ENCODE results near the gene CDK5RAP2. TPM values are rescaled to one million over a fixed set of nuclear protein-coding genes. Genes with fewer than 3 reads are reported as not detected.

Gene CDK5RAP2
- total and polyA plus RNA-seq, 10 of the 15 experiments (the other 5 are each of a cell fraction or from before 2014, with no cell fraction given), result 16.2 to 53.5 (median 34.5) TPM

DNA sequence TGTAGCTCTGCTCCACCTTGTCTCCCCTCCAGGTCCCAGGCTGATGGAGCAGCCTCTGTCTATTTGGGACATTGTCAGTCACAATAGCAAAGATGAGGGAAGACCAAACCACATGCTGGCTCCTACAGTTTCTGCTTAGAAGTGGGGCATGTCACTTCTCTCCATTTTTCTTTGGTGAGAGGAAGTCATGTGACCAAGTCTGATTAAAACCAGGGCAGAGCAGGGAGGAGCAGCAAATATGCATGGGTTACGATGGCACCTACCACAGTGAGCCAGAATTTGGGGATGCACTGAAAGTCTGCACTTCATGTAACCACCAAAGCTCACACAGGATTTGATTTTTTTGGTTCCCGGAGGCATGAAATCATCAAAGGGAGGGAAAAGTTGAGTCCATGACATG, 234.6 kb downstream of the CDK5RAP2 start:
- no peaks in the 10 kb centered on the region for H3K27me3 ChIP-seq (replicated peaks in 1 of 2; ENCODE audit: control insufficient read depth in 2 of 2, insufficient read depth in 2 of 2, low read length in 1 of 2)
- WGBS (ENCODE audit: insufficient coverage, insufficient replicate concordance, low lambda C conversion rate, missing lambda C conversion rate), result 50% methylated on average over 2 of the region's 2 CpGs
- no peaks in the 10 kb centered on the region for H3K36me3 ChIP-seq (ENCODE audit: control insufficient read depth in 2 of 2, insufficient read depth in 2 of 2, low read length in 1 of 2)
- no peak overlapping the region for H3K4me3 ChIP-seq
- no peak for FAIRE-seq
- H3K9ac ChIP-seq (ENCODE audit: control insufficient read depth, insufficient read depth, low read length), result no peak overlapping the region
- ChIA-PET SMC1A (ENCODE audit: uncharacterized antibody, unreplicated experiment) (interaction anchor here (1.5 kb wide), 1 partner anchor 11 kb away, joined by 3 read pairs; no protein-coding TSS in a partner anchor), RAD21 (ENCODE audit: unreplicated experiment) (no interaction called here), CTCF (no interaction called here), POLR2A (no interaction called here)
- H2AFZ ChIP-seq (ENCODE audit: control insufficient read depth, low read depth, low read length), result no peak overlapping the region
- no TSS peak for BruUV-seq (replicated peaks)
- H4K20me1 ChIP-seq (ENCODE audit: control insufficient read depth, insufficient read depth), result no peaks in the 10 kb centered on the region
- H3K79me2 ChIP-seq (ENCODE audit: control insufficient read depth, insufficient read depth, low read length), result no peaks in the 10 kb centered on the region
- TF ChIP-seq NFIC (IDR thresholded peaks at IDR 0.05; ENCODE audit: low read depth, low read length), result no peak
- no peak for DNase-seq (ENCODE audit: low read depth, low spot score)
- H3K4me2 ChIP-seq (ENCODE audit: control insufficient read depth, insufficient read depth), result no peak overlapping the region
- H3K9me3 ChIP-seq (replicated peaks; ENCODE audit: control insufficient read depth, insufficient read depth, low read length), result no peaks in the 10 kb centered on the region
- no peak for ATAC-seq
- no peaks in the 10 kb centered on the region for H3K4me1 ChIP-seq (ENCODE audit: control insufficient read depth, insufficient read depth, low read length)
- in situ Hi-C loops (cut with MboI), result no loop called here
- H3K27ac ChIP-seq (ENCODE audit: control insufficient read depth, insufficient read depth), result no peak overlapping the region
- intact Hi-C loops (cut with micrococcal nuclease; ENCODE audit: unreplicated experiment), result loop anchor here (5.0 kb wide), 1 partner anchor 968 kb away; no protein-coding TSS in a partner anchor

DNA sequence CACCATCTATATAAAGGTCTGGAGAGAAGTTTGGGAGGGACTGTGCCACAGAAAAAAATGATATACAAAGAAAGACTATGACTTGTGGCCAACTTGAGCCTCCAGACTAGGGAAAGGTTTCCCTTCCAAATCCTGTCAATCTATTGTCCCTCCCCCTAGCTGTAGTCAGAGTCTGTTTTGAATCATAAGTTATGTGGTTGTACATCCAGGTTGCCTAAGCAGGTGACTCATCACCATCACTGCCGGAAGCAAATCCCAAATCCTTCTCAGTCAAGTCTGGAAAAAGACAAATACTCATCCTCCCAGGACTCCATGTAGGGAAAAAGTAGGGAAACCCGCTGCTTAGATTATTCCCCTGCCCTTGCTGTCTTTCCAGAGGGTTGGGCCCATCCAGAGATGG, 235.7 kb downstream of the CDK5RAP2 start:
- ChIA-PET RAD21 (ENCODE audit: unreplicated experiment) (no interaction called here), POLR2A (no interaction called here), SMC1A (ENCODE audit: uncharacterized antibody, unreplicated experiment) (interaction anchor here (1.5 kb wide), 1 partner anchor 12 kb away, joined by 3 read pairs; no protein-coding TSS in a partner anchor), CTCF (no interaction called here)
- FAIRE-seq (no peak), DNase-seq (ENCODE audit: low read depth, low spot score) (no peak), ATAC-seq (no peak)
- no peak overlapping the region for H3K27ac ChIP-seq (ENCODE audit: control insufficient read depth, insufficient read depth)
- H3K4me2 ChIP-seq (ENCODE audit: control insufficient read depth, insufficient read depth), result no peak overlapping the region
- intact Hi-C loops (cut with micrococcal nuclease; ENCODE audit: unreplicated experiment), result no loop called here
- in situ Hi-C loops (cut with MboI), result no loop called here
- WGBS (ENCODE audit: insufficient coverage, insufficient replicate concordance, low lambda C conversion rate, missing lambda C conversion rate), result 21% methylated on average over 2 of the region's 2 CpGs
- no peak overlapping the region for H3K4me3 ChIP-seq
- H2AFZ ChIP-seq (ENCODE audit: control insufficient read depth, low read depth, low read length), result no peak overlapping the region
- H3K36me3 ChIP-seq (ENCODE audit: control insufficient read depth in 2 of 2, insufficient read depth in 2 of 2, low read length in 1 of 2), result no peaks in the 10 kb centered on the region
- H4K20me1 ChIP-seq (ENCODE audit: control insufficient read depth, insufficient read depth), result no peaks in the 10 kb centered on the region
- no peaks in the 10 kb centered on the region for H3K79me2 ChIP-seq (ENCODE audit: control insufficient read depth, insufficient read depth, low read length)
- no TSS peak for BruUV-seq (replicated peaks)
- H3K27me3 ChIP-seq (replicated peaks in 1 of 2; ENCODE audit: control insufficient read depth in 2 of 2, insufficient read depth in 2 of 2, low read length in 1 of 2), result no peaks in the 10 kb centered on the region
- H3K4me1 ChIP-seq (ENCODE audit: control insufficient read depth, insufficient read depth, low read length), result no peaks in the 10 kb centered on the region
- no peaks in the 10 kb centered on the region for H3K9me3 ChIP-seq (replicated peaks; ENCODE audit: control insufficient read depth, insufficient read depth, low read length)
- no peak overlapping the region for H3K9ac ChIP-seq (ENCODE audit: control insufficient read depth, insufficient read depth, low read length)
- TF ChIP-seq EGR1 (IDR thresholded peaks at IDR 0.05; ENCODE audit: borderline replicate concordance in 1 of 2, low read depth in 2 of 2, low read length in 2 of 2) (no peak), CBX3 (IDR thresholded peaks at IDR 0.05; ENCODE audit: borderline replicate concordance, low read depth) (no peak), RAD21 (IDR thresholded peaks at IDR 0.05; ENCODE audit: insufficient read depth, low read depth, low read length) (no peak)
- TF ChIP-seq, protein P1, sequence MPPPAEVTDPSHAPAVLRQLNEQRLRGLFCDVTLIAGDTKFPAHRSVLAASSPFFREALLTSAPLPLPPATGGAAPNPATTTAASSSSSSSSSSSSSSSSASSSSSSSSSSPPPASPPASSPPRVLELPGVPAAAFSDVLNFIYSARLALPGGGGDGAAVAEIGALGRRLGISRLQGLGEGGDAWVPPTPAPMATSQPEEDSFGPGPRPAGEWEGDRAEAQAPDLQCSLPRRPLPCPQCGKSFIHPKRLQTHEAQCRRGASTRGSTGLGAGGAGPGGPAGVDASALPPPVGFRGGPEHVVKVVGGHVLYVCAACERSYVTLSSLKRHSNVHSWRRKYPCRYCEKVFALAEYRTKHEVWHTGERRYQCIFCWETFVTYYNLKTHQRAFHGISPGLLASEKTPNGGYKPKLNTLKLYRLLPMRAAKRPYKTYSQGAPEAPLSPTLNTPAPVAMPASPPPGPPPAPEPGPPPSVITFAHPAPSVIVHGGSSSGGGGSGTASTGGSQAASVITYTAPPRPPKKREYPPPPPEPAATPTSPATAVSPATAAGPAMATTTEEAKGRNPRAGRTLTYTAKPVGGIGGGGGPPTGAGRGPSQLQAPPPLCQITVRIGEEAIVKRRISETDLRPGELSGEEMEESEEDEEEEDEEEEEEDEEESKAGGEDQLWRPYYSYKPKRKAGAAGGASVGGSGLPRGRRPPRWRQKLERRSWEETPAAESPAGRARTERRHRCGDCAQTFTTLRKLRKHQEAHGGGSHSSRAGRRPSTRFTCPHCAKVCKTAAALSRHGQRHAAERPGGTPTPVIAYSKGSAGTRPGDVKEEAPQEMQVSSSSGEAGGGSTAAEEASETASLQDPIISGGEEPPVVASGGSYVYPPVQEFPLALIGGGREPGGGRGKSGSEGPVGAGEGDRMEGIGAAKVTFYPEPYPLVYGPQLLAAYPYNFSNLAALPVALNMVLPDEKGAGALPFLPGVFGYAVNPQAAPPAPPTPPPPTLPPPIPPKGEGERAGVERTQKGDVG (CRISPR knock-in tag; IDR thresholded peaks at IDR 0.05), result no peak
- TF ChIP-seq, protein P2, sequence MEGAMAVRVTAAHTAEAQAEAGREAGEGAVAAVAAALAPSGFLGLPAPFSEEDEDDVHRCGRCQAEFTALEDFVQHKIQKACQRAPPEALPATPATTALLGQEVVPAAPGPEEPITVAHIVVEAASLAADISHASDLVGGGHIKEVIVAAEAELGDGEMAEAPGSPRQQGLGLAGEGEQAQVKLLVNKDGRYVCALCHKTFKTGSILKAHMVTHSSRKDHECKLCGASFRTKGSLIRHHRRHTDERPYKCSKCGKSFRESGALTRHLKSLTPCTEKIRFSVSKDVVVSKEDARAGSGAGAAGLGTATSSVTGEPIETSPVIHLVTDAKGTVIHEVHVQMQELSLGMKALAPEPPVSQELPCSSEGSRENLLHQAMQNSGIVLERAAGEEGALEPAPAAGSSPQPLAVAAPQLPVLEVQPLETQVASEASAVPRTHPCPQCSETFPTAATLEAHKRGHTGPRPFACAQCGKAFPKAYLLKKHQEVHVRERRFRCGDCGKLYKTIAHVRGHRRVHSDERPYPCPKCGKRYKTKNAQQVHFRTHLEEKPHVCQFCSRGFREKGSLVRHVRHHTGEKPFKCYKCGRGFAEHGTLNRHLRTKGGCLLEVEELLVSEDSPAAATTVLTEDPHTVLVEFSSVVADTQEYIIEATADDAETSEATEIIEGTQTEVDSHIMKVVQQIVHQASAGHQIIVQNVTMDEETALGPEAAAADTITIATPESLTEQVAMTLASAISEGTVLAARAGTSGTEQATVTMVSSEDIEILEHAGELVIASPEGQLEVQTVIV (IDR thresholded peaks at IDR 0.05; ENCODE audit: borderline replicate concordance, partially characterized antibody), result no peak
